Hepatocyte (in vitro differentiated cells): ENCODE results near the gene NSMF. TPM values are rescaled to one million over a fixed set of nuclear protein-coding genes. Genes with fewer than 3 reads are reported as not detected.

Experiments used
- DNase-seq: peaks from one replicate; pipeline ENCODE4 v3.0.0-alpha.2; 2016; ENCODE audit warnings: low spot score
- H2AFZ ChIP-seq: fragments of 200-600 bp; sonication (generic); 2 replicates; pipeline ENCODE4 v1.6.0; 2016; ENCODE audit warnings: antibody characterized with exemption, mild to moderate bottlenecking
- H3K27ac ChIP-seq: fragments of 200-600 bp; sonication (generic); 2 replicates; pipeline ENCODE4 v1.5.1; 2016; ENCODE audit warnings: mild to moderate bottlenecking
- H3K27me3 ChIP-seq: fragments of 200-600 bp; sonication (generic); 2 replicates; pipeline ENCODE4 v1.6.1; 2016
- H3K36me3 ChIP-seq: fragments of 200-600 bp; sonication (generic); replicated peaks from 2 replicates; pipeline ENCODE4 v1.5.1; 2016; ENCODE audit warnings: low read depth; ENCODE audit not compliant: insufficient read depth
- H3K4me1 ChIP-seq: fragments of 200-600 bp; sonication (generic); 2 replicates; pipeline ENCODE4 v1.5.1; 2016; ENCODE audit warnings: mild to moderate bottlenecking, moderate library complexity; ENCODE audit not compliant: insufficient read depth
- H3K4me2 ChIP-seq: fragments of 200-600 bp; sonication (generic); 2 replicates; pipeline ENCODE4 v1.6.0; 2016
- H3K4me3 ChIP-seq: fragments of 200-600 bp; sonication (generic); 2 replicates; pipeline ENCODE4 v1.5.1; 2016; ENCODE audit warnings: mild to moderate bottlenecking
- H3K79me2 ChIP-seq: fragments of 200-600 bp; sonication (generic); 2 replicates; pipeline ENCODE4 v1.6.0; 2017; ENCODE audit warnings: mild to moderate bottlenecking
- H3K9me2 ChIP-seq: fragments of 200-600 bp; sonication (generic); replicated peaks from 2 replicates; pipeline ENCODE4 v1.6.0; 2017; ENCODE audit warnings: mild to moderate bottlenecking; ENCODE audit not compliant: insufficient read depth
- H3K9me3 ChIP-seq: fragments of 200-600 bp; sonication (generic); 2 replicates; pipeline ENCODE4 v1.5.1; 2016; ENCODE audit warnings: low read depth, mild to moderate bottlenecking
- H4K20me1 ChIP-seq: fragments of 200-600 bp; sonication (generic); 2 replicates; pipeline ENCODE4 v1.6.0; 2016; ENCODE audit warnings: mild to moderate bottlenecking; ENCODE audit not compliant: insufficient read depth, poor library complexity, severe bottlenecking
- EZH2 ChIP-seq: fragments of 200-600 bp; sonication (generic); IDR thresholded peaks from 2 replicates; pipeline ENCODE4 v1.6.1; 2016; ENCODE audit warnings: antibody characterized with exemption, mild to moderate bottlenecking, borderline replicate concordance
- EZH2phosphoT487 ChIP-seq: fragments of 200-600 bp; sonication (generic); IDR thresholded peaks from one replicate; pipeline ENCODE4 v1.6.1; 2018; ENCODE audit warnings: antibody characterized with exemption, mild to moderate bottlenecking, low read depth, moderate library complexity; ENCODE audit not compliant: unreplicated experiment, severe bottlenecking
- WGBS: methylation state at CpG from one replicate; pipeline ENCODE4 v1.1.6; 2016; ENCODE audit warnings: low lambda C conversion rate; ENCODE audit errors: missing lambda C conversion rate; 5-methylcytosine and 5-hydroxymethylcytosine counted together
- polyA plus RNA-seq: library from polyadenylated mRNA; unstranded; fragments of >200 nt; fragmentation: Nextera tagmentation; extraction: Ambion mirVana; gene quantifications from 2 replicates; pipeline ENCODE4 v1.2.1, GENCODE V29; 2016
- total RNA-seq: library from RNA; depleted of rRNA; stranded (reverse); fragments of >200 nt; gene quantifications from 2 replicates; pipeline ENCODE4 v1.2.3, GENCODE V29; 2014
- TF ChIP-seq, protein P1 (sequence below): fragments of 200-600 bp; sonication (generic); IDR thresholded peaks from 2 replicates; pipeline ENCODE4 v1.5.1; 2016; ENCODE audit warnings: antibody characterized with exemption, mild to moderate bottlenecking; ENCODE audit not compliant: poor library complexity

The NSMF gene
- total and polyA plus RNA-seq, 2 experiments from 2014 or later = 39.5 to 51.6 TPM

DNA sequence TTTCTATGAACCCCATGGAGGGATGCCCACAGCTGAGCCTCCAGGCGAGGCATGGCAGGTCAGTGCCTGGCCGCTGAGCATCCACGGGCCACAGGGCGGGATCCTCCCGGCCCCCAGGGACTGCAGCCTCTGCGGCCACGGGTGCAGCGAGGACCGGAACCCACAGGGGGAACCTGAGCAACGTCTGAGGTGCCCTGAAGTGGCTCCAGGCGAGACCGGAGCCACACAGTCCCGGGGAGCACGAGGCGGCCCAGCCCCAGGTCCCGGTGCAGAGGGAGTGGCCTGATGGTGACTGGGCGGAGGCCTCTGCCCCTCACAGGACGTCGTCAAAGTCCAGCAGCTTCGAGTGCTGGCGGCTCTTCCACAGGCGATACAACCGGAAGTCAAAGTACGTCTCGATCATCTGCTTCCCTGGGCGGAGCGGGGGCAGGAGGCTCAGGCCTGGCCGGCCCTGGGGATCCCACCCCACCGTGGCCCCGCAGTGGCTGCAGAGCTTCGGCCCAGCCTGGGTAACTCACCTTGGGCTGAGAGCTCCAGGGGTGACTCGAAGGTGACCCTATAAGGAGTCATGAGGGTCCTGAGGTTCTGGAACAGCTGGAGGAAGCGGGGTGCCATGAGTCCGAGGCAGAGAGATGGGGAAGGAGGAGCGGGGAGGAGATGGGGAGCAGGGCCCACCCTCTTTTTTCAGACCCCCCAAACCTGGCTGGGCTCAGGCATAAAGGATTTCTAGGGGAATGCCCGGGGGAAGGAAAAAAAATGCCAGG is 9.9 kb downstream of the NSMF start:
- Histone ChIP-seq H3K9me2 (no peaks in the 10 kb centered on the region), H3K36me3 (no peaks in the 10 kb centered on the region), H4K20me1 (no peaks in the 10 kb centered on the region), H2AFZ (no peak overlapping the region), H3K4me2 (no peak overlapping the region), H3K9me3 (no peaks in the 10 kb centered on the region), H3K4me3 (no peak overlapping the region), H3K27me3 (no peaks in the 10 kb centered on the region), H3K4me1 (peaks cover 12% of the 10 kb centered on the region), H3K27ac (no peak overlapping the region), H3K79me2 (no peaks in the 10 kb centered on the region)
- no peak for TF ChIP-seq EZH2phosphoT487
- TF ChIP-seq, protein P1, sequence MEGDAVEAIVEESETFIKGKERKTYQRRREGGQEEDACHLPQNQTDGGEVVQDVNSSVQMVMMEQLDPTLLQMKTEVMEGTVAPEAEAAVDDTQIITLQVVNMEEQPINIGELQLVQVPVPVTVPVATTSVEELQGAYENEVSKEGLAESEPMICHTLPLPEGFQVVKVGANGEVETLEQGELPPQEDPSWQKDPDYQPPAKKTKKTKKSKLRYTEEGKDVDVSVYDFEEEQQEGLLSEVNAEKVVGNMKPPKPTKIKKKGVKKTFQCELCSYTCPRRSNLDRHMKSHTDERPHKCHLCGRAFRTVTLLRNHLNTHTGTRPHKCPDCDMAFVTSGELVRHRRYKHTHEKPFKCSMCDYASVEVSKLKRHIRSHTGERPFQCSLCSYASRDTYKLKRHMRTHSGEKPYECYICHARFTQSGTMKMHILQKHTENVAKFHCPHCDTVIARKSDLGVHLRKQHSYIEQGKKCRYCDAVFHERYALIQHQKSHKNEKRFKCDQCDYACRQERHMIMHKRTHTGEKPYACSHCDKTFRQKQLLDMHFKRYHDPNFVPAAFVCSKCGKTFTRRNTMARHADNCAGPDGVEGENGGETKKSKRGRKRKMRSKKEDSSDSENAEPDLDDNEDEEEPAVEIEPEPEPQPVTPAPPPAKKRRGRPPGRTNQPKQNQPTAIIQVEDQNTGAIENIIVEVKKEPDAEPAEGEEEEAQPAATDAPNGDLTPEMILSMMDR = no peak
- no peak for TF ChIP-seq EZH2
- WGBS = 91% methylated on average over 36 of the region's 36 CpGs
- no peak for DNase-seq

- H3K4me1 ChIP-seq = peaks cover 12% of the 10 kb centered on the region
- H3K36me3 ChIP-seq = no peaks in the 10 kb centered on the region
- H2AFZ ChIP-seq = no peak overlapping the region
- no peak overlapping the region for H3K4me3 ChIP-seq
- H3K4me2 ChIP-seq = no peak overlapping the region
- H3K79me2 ChIP-seq = no peaks in the 10 kb centered on the region
- no peak overlapping the region for H3K27ac ChIP-seq
- H3K9me3 ChIP-seq = no peaks in the 10 kb centered on the region
- H3K27me3 ChIP-seq = no peaks in the 10 kb centered on the region
- no peak for DNase-seq
- 95% methylated on average over 16 of the region's 16 CpGs for WGBS
- no peaks in the 10 kb centered on the region for H3K9me2 ChIP-seq
- TF ChIP-seq, protein P1 = no peak
- no peak for TF ChIP-seq EZH2phosphoT487
- no peak for TF ChIP-seq EZH2
- no peaks in the 10 kb centered on the region for H4K20me1 ChIP-seq
These were observed 10.6 kb downstream of the NSMF start for GRCh38 chr9:137448602-137448962.

- H3K79me2 ChIP-seq = no peaks in the 10 kb centered on the region
- 88% methylated on average over 19 of the region's 27 CpGs for WGBS
- no peaks in the 10 kb centered on the region for H4K20me1 ChIP-seq
- H3K4me2 ChIP-seq = no peak overlapping the region
- H3K4me3 ChIP-seq = no peak overlapping the region
- no peak overlapping the region for H3K27ac ChIP-seq
- no peaks in the 10 kb centered on the region for H3K9me2 ChIP-seq
- no peaks in the 10 kb centered on the region for H3K36me3 ChIP-seq
- no peaks in the 10 kb centered on the region for H3K27me3 ChIP-seq
- no peaks in the 10 kb centered on the region for H3K9me3 ChIP-seq
- H2AFZ ChIP-seq = no peak overlapping the region
- peaks cover 12% of the 10 kb centered on the region for H3K4me1 ChIP-seq
- TF ChIP-seq EZH2 = no peak
- TF ChIP-seq EZH2phosphoT487 = no peak
- TF ChIP-seq, protein P1 = no peak
- DNase-seq = no peak
These were observed 11.2 kb downstream of the NSMF start for GRCh38 chr9:137447722-137448601.
